ENCODE measurements around the gene OTUB2. TPM values are rescaled to one million over a fixed set of nuclear protein-coding genes. Genes with fewer than 3 reads are reported as not detected.

OTUB2 gene
- total RNA-seq, 1 experiment from 2014 or later: 1.1 TPM

- Histone ChIP-seq H3K36me3 (ENCODE audit: insufficient read depth, low read length, poor library complexity, severe bottlenecking) (no peaks in the 10 kb centered on the region), H3K27ac (ENCODE audit: low read depth, low read length, poor library complexity, severe bottlenecking) (no peak overlapping the region), H3K4me3 (ENCODE audit: low read depth, low read length, poor library complexity, severe bottlenecking) (no peak overlapping the region), H3K4me1 (ENCODE audit: insufficient read depth, low read length, poor library complexity, severe bottlenecking) (no peaks in the 10 kb centered on the region), H3K9me3 (ENCODE audit: low read depth, low read length, poor library complexity, severe bottlenecking) (no peaks in the 10 kb centered on the region), H3K27me3 (replicated peaks; ENCODE audit: insufficient read depth, low read depth, low read length, poor library complexity) (no peaks in the 10 kb centered on the region)
- no TSS peak for BruUV-seq (replicated peaks)
- intact Hi-C loops (cut with micrococcal nuclease; ENCODE audit: unreplicated experiment): no loop called here
- POLR2A ChIA-PET (ENCODE audit: low non-redundant PET): no interaction called here
- TF ChIP-seq CTCF (conservative IDR thresholded peaks at IDR 0.05; ENCODE audit: low read depth, low read length) (no peak), EZH2 (IDR thresholded peaks at IDR 0.05; ENCODE audit: borderline replicate concordance, low read depth, low read length, poor library complexity, severe bottlenecking) (no peak)
- CTCF ChIA-PET: no interaction called here
- no peak for DNase-seq (ENCODE audit: low spot score)
Measured at GRCh38 chr14:93977790-93978581, 48.2 kb upstream of the OTUB2 start.

DNA sequence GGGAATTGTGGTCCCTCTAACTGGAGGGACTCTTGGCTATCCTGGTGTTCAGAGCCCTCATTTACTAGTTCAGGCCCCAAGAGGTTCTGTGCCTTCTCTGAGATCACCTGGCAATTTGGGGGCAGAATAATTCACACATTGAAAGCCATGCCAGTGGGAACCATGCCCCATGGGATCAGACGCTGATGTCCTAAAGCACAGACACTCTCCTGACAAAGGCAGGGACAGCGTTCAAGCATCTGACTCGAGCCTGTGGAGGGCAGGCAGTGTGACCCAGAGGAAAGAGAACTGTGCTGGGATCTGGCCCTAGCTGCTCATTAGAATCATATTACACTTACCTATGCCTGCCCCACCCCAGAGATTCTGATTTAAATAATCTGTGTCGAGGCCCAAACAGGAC lies 47.4 kb upstream of the OTUB2 start:
- POLR2A ChIA-PET (ENCODE audit: low non-redundant PET): no interaction called here
- intact Hi-C loops (cut with micrococcal nuclease; ENCODE audit: unreplicated experiment): no loop called here

DNA sequence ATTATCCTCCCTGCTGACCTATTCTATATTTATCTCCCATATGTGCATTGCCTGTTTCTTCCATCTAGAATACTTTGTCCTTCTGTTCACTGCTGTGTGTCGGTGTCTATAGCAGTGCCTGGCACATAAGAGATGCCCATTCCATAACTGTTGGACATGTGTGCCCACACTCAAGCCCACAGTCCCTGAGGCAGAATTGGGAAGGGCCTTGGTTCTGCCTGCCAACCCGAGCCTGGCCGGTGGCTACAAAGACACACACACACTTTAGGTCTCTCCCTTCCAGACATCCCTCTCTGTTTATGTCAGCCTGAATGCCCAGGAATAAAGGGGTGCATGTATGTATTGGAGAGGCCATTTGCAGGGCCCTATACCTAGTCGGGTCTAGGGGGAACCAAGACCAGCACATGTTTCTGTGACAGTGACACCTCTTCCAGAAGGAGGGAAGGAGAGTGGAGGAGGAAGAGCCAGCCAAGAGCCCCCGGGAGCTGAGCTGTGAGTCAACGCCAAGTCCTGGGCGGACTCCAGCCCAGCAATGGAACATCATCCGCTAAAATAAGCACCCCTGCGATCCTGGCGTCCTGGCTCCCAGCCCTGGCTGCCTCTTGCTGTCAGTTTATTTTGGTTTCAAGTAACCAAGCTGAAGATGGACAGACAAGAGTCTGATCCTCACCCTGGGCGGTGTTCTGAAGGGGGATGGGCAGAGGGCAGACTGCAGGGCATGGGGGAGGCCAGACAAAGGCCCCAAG lies 45.5 kb upstream of the OTUB2 start:
- Histone ChIP-seq H3K27me3 (replicated peaks; ENCODE audit: insufficient read depth, low read depth, low read length, poor library complexity) (no peaks in the 10 kb centered on the region), H3K4me1 (ENCODE audit: insufficient read depth, low read length, poor library complexity, severe bottlenecking) (no peaks in the 10 kb centered on the region), H3K36me3 (ENCODE audit: insufficient read depth, low read length, poor library complexity, severe bottlenecking) (no peaks in the 10 kb centered on the region), H3K9me3 (ENCODE audit: low read depth, low read length, poor library complexity, severe bottlenecking) (no peaks in the 10 kb centered on the region), H3K27ac (ENCODE audit: low read depth, low read length, poor library complexity, severe bottlenecking) (no peak overlapping the region), H3K4me3 (ENCODE audit: low read depth, low read length, poor library complexity, severe bottlenecking) (no peak overlapping the region)
- POLR2A ChIA-PET (ENCODE audit: low non-redundant PET): no interaction called here
- CTCF ChIA-PET: no interaction called here
- TF ChIP-seq EZH2 (IDR thresholded peaks at IDR 0.05; ENCODE audit: borderline replicate concordance, low read depth, low read length, poor library complexity, severe bottlenecking): no peak
- TF ChIP-seq CTCF (conservative IDR thresholded peaks at IDR 0.05; ENCODE audit: low read depth, low read length): no peak
- DNase-seq (ENCODE audit: low spot score): no peak
- no TSS peak for BruUV-seq (replicated peaks)
- intact Hi-C loops (cut with micrococcal nuclease; ENCODE audit: unreplicated experiment): no loop called here

More for the DNA sequence above, 47.4 kb upstream of the OTUB2 start:
- Histone ChIP-seq H3K36me3 (ENCODE audit: insufficient read depth, low read length, poor library complexity, severe bottlenecking) (no peaks in the 10 kb centered on the region), H3K4me1 (ENCODE audit: insufficient read depth, low read length, poor library complexity, severe bottlenecking) (no peaks in the 10 kb centered on the region), H3K4me3 (ENCODE audit: low read depth, low read length, poor library complexity, severe bottlenecking) (no peak overlapping the region), H3K9me3 (ENCODE audit: low read depth, low read length, poor library complexity, severe bottlenecking) (no peaks in the 10 kb centered on the region), H3K27ac (ENCODE audit: low read depth, low read length, poor library complexity, severe bottlenecking) (no peak overlapping the region), H3K27me3 (replicated peaks; ENCODE audit: insufficient read depth, low read depth, low read length, poor library complexity) (no peaks in the 10 kb centered on the region)
- no peak for DNase-seq (ENCODE audit: low spot score)
- no TSS peak for BruUV-seq (replicated peaks)
- CTCF ChIA-PET: no interaction called here
- TF ChIP-seq CTCF (conservative IDR thresholded peaks at IDR 0.05; ENCODE audit: low read depth, low read length) (no peak), EZH2 (IDR thresholded peaks at IDR 0.05; ENCODE audit: borderline replicate concordance, low read depth, low read length, poor library complexity, severe bottlenecking) (no peak)

Measured in A673 (cell line).